Activated CD8-positive, alpha-beta T cell treated with anti-CD3 and anti-CD28 coated beads, Interleukin-2, amount 10 ng/mL, durations not matched to agents 7 days and 5 days (primary cell): Measurements from ENCODE around the gene PLEKHG3. TPM values are rescaled to one million over a fixed set of nuclear protein-coding genes. Genes with fewer than 3 reads are reported as not detected.

Experiments
- ATAC-seq: fragments of 150-1000 bp; cut with Tn5 transposase; one replicate; pipeline ENCODE4 v1.10.0; 2021; ENCODE audit warnings: moderate library complexity
- CTCF ChIA-PET: fragments of 350-600 bp; sonication (Branson Sonifier 250); formaldehyde crosslinking; loops from one replicate; lab custom pipeline; 2021; ENCODE audit warnings: antibody characterized with exemption; lab: Charles Lee
- POLR2A ChIA-PET: fragments of 350-600 bp; sonication (Branson Sonifier 250); formaldehyde crosslinking; loops from one replicate; lab custom pipeline; 2021; ENCODE audit warnings: antibody characterized with exemption; lab: Charles Lee
- DNase-seq: peaks from one replicate; pipeline ENCODE4 v3.0.0-alpha.2; 2020
- H3K27ac Mint-ChIP-seq: one replicate; pipeline ENCODE4 v1.8.0; 2021; ENCODE audit warnings: mild to moderate bottlenecking, mixed read lengths
- H3K27me3 Mint-ChIP-seq: one replicate; pipeline ENCODE4 v1.8.0; 2021; ENCODE audit warnings: low read depth, mixed read lengths
- H3K36me3 Mint-ChIP-seq: one replicate; pipeline ENCODE4 v1.8.0; 2021; ENCODE audit warnings: low read depth, mixed read lengths
- H3K4me1 Mint-ChIP-seq: one replicate; pipeline ENCODE4 v1.8.0; 2021; ENCODE audit warnings: low read depth, mixed read lengths
- H3K4me3 Mint-ChIP-seq: one replicate; pipeline ENCODE4 v1.8.0; 2021; ENCODE audit warnings: mild to moderate bottlenecking, mixed read lengths
- H3K9me3 Mint-ChIP-seq: one replicate; pipeline ENCODE4 v1.8.0; 2022; ENCODE audit warnings: mixed read lengths; ENCODE audit not compliant: insufficient read depth
- total RNA-seq, 2 experiments: library from RNA; stranded (reverse); gene quantifications; one replicate each; pipeline ENCODE4 v1.2.3, GENCODE V29; 2021

Gene PLEKHG3
- total RNA-seq, 2 experiments from 2014 or later, result 7.3 to 7.8 TPM

GRCh38 chr14:64676410-64677008 is 27.7 kb upstream of the PLEKHG3 start:
- peaks cover 43% of the 10 kb centered on the region for H3K4me1 Mint-ChIP-seq
- peaks cover 18% of the 10 kb centered on the region for H3K27me3 Mint-ChIP-seq
- ChIA-PET POLR2A (interaction anchor here (0.7 kb wide), 1 partner anchor 40 kb away, joined by 3 read pairs; no protein-coding TSS in a partner anchor), CTCF (interaction anchor here (1.3 kb wide), 1 partner anchor 215 kb away, joined by 5 read pairs; no protein-coding TSS in a partner anchor)
- H3K9me3 Mint-ChIP-seq, result no peaks in the 10 kb centered on the region
- H3K27ac Mint-ChIP-seq, result no peak overlapping the region
- DNase-seq (no peak), ATAC-seq (no peak)
- peaks cover 9% of the 10 kb centered on the region for H3K36me3 Mint-ChIP-seq
- no peak overlapping the region for H3K4me3 Mint-ChIP-seq

- ATAC-seq, result no peak
- Mint-ChIP-seq H3K9me3 (no peaks in the 10 kb centered on the region), H3K27ac (no peak overlapping the region), H3K4me1 (peaks cover 12% of the 10 kb centered on the region), H3K27me3 (peaks cover 15% of the 10 kb centered on the region), H3K36me3 (no peaks in the 10 kb centered on the region), H3K4me3 (no peak overlapping the region)
- no peak for DNase-seq
- ChIA-PET POLR2A (no interaction called here), CTCF (interaction anchor here (1.5 to 1.6 kb wide), 3 partner anchors 9 to 85 kb away, joined by 3 to 5 read pairs (median 5); no protein-coding TSS in a partner anchor)
Observed at GRCh38 chr14:64680013-64680713, 24.1 kb upstream of the PLEKHG3 start.

GRCh38 chr14:64680714-64681065 is 23.5 kb upstream of the PLEKHG3 start:
- Mint-ChIP-seq H3K27ac (no peak overlapping the region), H3K27me3 (peaks cover 17% of the 10 kb centered on the region), H3K9me3 (no peaks in the 10 kb centered on the region), H3K36me3 (no peaks in the 10 kb centered on the region), H3K4me3 (no peak overlapping the region), H3K4me1 (peaks cover 8% of the 10 kb centered on the region)
- POLR2A ChIA-PET, result no interaction called here
- ATAC-seq, result no peak
- DNase-seq, result no peak
- CTCF ChIA-PET, result interaction anchor here (1.6 kb wide), 1 partner anchor 9 kb away, joined by 5 read pairs; no protein-coding TSS in a partner anchor

- Mint-ChIP-seq H3K9me3 (no peaks in the 10 kb centered on the region), H3K27me3 (peaks cover 17% of the 10 kb centered on the region), H3K27ac (no peak overlapping the region), H3K4me1 (peaks cover 3% of the 10 kb centered on the region), H3K36me3 (no peaks in the 10 kb centered on the region), H3K4me3 (no peak overlapping the region)
- DNase-seq (no peak), ATAC-seq (no peak)
- ChIA-PET CTCF (interaction anchor here (1.1 kb wide), 1 partner anchor 9 kb away, joined by 5 read pairs; no protein-coding TSS in a partner anchor), POLR2A (no interaction called here)
Observed at GRCh38 chr14:64681796-64682710, 22.2 kb upstream of the PLEKHG3 start.

- CTCF ChIA-PET, result interaction anchor here (1.1 kb wide), 1 partner anchor 10 kb away, joined by 5 read pairs; no protein-coding TSS in a partner anchor
- DNase-seq, result no peak
- Mint-ChIP-seq H3K4me1 (peaks cover 3% of the 10 kb centered on the region), H3K36me3 (no peaks in the 10 kb centered on the region), H3K27ac (no peak overlapping the region), H3K27me3 (peaks cover 9% of the 10 kb centered on the region), H3K9me3 (no peaks in the 10 kb centered on the region), H3K4me3 (no peak overlapping the region)
- ATAC-seq, result no peak
- POLR2A ChIA-PET, result no interaction called here
Observed at GRCh38 chr14:64682843-64683242, 21.4 kb upstream of the PLEKHG3 start.

- Mint-ChIP-seq H3K9me3 (no peaks in the 10 kb centered on the region), H3K36me3 (no peaks in the 10 kb centered on the region), H3K4me3 (no peak overlapping the region), H3K27ac (no peak overlapping the region), H3K27me3 (peaks cover 11% of the 10 kb centered on the region), H3K4me1 (peaks cover 6% of the 10 kb centered on the region)
- no peak for DNase-seq
- CTCF ChIA-PET, result no interaction called here
- no peak for ATAC-seq
- POLR2A ChIA-PET, result no interaction called here
Observed at GRCh38 chr14:64683264-64683663, 21.0 kb upstream of the PLEKHG3 start.

- POLR2A ChIA-PET, result no interaction called here
- no peak overlapping the region for H3K27ac Mint-ChIP-seq
- H3K36me3 Mint-ChIP-seq, result no peaks in the 10 kb centered on the region
- peaks cover 15% of the 10 kb centered on the region for H3K27me3 Mint-ChIP-seq
- DNase-seq (no peak), ATAC-seq (no peak)
- H3K9me3 Mint-ChIP-seq, result no peaks in the 10 kb centered on the region
- H3K4me3 Mint-ChIP-seq, result no peak overlapping the region
- CTCF ChIA-PET, result no interaction called here
- H3K4me1 Mint-ChIP-seq, result peaks cover 12% of the 10 kb centered on the region
Observed at GRCh38 chr14:64684091-64684490, 20.1 kb upstream of the PLEKHG3 start.

GRCh38 chr14:64685371-64686281 is 18.6 kb upstream of the PLEKHG3 start:
- H3K9me3 Mint-ChIP-seq, result no peaks in the 10 kb centered on the region
- H3K36me3 Mint-ChIP-seq, result no peaks in the 10 kb centered on the region
- ATAC-seq (no peak), DNase-seq (no peak)
- H3K27me3 Mint-ChIP-seq, result peaks cover 18% of the 10 kb centered on the region
- H3K27ac Mint-ChIP-seq, result no peak overlapping the region
- POLR2A ChIA-PET, result no interaction called here
- H3K4me3 Mint-ChIP-seq, result no peak overlapping the region
- CTCF ChIA-PET, result no interaction called here
- H3K4me1 Mint-ChIP-seq, result peaks cover 16% of the 10 kb centered on the region

- H3K4me3 Mint-ChIP-seq, result no peak overlapping the region
- peaks cover 18% of the 10 kb centered on the region for H3K27me3 Mint-ChIP-seq
- no peak for DNase-seq
- POLR2A ChIA-PET, result no interaction called here
- no peak for ATAC-seq
- H3K27ac Mint-ChIP-seq, result no peak overlapping the region
- CTCF ChIA-PET, result no interaction called here
- H3K9me3 Mint-ChIP-seq, result no peaks in the 10 kb centered on the region
- peaks cover 16% of the 10 kb centered on the region for H3K4me1 Mint-ChIP-seq
- H3K36me3 Mint-ChIP-seq, result no peaks in the 10 kb centered on the region
Observed at GRCh38 chr14:64686282-64686615, 18.0 kb upstream of the PLEKHG3 start.

- no peak overlapping the region for H3K27ac Mint-ChIP-seq
- H3K4me1 Mint-ChIP-seq, result peaks cover 19% of the 10 kb centered on the region
- POLR2A ChIA-PET, result no interaction called here
- DNase-seq (no peak), ATAC-seq (no peak)
- no peaks in the 10 kb centered on the region for H3K9me3 Mint-ChIP-seq
- H3K36me3 Mint-ChIP-seq, result no peaks in the 10 kb centered on the region
- peaks cover 21% of the 10 kb centered on the region for H3K27me3 Mint-ChIP-seq
- H3K4me3 Mint-ChIP-seq, result no peak overlapping the region
- CTCF ChIA-PET, result interaction anchor here (1.2 kb wide), 1 partner anchor 14 kb away, joined by 5 read pairs; no protein-coding TSS in a partner anchor
Observed at GRCh38 chr14:64688031-64688430, 16.2 kb upstream of the PLEKHG3 start.

GRCh38 chr14:64688811-64689281 is 15.4 kb upstream of the PLEKHG3 start:
- peaks cover 19% of the 10 kb centered on the region for H3K4me1 Mint-ChIP-seq
- no peak overlapping the region for H3K4me3 Mint-ChIP-seq
- no peak overlapping the region for H3K27ac Mint-ChIP-seq
- no peaks in the 10 kb centered on the region for H3K36me3 Mint-ChIP-seq
- H3K27me3 Mint-ChIP-seq, result peaks cover 24% of the 10 kb centered on the region
- H3K9me3 Mint-ChIP-seq, result no peaks in the 10 kb centered on the region
- no peak for ATAC-seq
- no peak for DNase-seq
- ChIA-PET CTCF (interaction anchor here (1.2 to 1.4 kb wide), 2 partner anchors 15 to 72 kb away, joined by 4 to 5 read pairs; no protein-coding TSS in a partner anchor), POLR2A (no interaction called here)
